D341Med (cell line): ENCODE results near the gene WSB1.
A peak's percentile ranks its signal among the peaks of the same experiment; 100 is the strongest.
"Not testable (repeated sequence)": the region's sequence is repeated elsewhere in the genome, so short reads cannot be mapped to it uniquely, and the experiment has no call there.

Experiments
- DNase-seq: peaks from one replicate; pipeline ENCODE4 v3.0.0; 2012; ENCODE audit warnings: low spot score

WSB1 gene

DNA sequence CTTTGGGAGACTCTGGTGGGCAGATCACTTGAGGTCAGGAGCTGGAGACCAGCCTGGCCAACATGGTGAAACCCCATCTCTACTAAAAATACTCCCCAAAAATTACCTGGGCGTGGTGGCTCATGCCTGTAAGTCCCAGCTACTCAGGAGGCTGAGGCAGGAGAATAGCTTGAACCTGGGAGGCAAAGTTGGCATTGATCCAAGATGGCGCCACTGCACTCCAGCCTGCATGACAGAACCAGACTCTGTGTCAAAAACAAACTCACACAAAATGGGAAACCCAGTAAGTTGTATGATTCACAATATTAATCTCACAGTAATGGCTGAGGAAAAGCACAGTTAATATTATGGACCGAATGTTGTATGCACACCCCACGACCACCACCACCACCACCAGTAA is 24.3 kb downstream of the WSB1 start:
- no peak for DNase-seq

DNA sequence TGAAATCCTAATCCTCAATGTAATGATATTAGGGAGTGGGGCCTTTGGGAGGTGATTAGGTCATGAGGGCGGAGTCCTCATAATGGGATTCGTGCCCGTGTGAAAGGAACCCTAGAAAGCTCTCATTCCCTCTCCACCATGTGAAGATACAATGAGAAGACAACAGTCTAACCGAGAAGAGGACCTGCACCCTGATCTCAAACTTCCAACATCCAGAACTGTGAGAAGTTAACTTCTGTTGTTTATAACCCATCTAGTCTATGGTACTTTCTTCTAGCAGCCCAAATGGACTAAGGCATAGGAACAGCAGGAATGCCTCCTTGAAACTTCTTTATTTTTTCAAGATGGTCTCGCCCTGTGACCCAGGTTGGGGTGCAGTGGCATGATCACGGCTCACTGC is 24.7 kb downstream of the WSB1 start:
- DNase-seq: no peak

DNA sequence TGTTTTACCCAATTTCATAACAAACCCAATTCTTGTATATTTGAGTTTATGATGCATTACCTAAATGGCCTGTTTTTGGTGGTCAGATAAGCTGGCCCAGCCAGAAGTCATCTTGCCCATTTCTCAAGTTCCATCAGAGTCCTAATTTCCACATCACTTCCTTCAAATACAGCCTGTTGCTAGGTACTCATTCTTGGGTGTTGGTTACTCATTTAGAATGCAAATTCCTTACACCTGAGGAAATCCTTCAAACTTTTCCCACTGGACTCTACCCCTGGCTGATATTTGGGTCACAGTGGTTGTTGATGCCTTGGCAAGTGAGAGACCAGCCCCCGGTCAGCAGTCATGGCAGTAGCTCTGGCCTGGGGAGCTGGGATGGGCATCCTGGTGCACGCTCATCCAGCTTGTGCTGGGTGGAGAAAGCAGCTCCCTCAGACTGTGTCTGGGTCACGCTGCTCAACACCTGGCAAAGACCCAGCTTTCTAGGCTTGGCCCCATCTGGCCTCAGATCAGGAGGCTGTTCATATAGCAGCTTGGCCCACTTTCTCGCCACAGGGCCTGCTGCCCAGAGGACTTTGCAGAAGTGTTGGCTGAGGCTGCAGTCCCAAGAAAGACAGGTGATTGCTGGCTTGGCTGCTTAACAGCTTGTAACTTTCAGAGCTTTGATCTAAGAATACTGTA is 25.8 kb downstream of the WSB1 start:
- peak; percentile 83 for DNase-seq

DNA sequence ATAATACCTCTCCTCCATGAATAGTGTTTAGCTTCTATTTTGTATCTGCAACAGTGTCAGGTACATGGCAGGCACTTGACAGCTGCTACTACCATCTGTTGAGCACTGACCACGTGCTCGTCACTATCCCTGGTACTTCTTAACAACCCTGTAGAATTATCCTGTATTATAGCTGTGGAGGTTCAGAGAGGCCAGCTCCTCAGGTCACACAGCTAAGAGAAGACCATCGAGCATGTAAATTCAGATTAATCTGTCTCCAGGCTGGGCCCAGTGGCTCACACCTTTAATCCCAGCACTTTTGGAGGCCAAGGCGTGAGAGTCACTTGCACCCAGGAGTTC is 26.3 kb downstream of the WSB1 start:
- peak; percentile 58 for DNase-seq

DNA sequence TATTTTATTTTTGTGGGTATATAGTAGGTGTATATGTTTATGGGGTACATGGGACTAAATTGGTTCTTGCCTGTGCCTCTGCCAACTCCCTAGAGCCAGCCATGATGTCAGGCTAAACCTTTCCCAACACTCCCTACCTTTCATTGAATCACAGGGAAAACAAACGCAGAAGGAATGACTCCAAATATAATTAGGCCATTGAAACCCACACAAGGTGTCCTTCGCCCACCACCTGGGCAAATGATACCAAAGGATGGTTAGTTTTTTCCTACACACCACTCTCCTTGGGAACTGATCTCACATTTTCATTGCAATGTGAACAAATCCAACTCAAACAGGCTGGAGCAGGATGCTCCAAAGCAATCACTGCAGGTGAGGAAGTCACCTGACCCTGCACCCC is 27.5 kb downstream of the WSB1 start:
- no peak for DNase-seq

- no peak for DNase-seq
These were observed 28.1 kb downstream of the WSB1 start for GRCh38 chr17:27322026-27322425.

GRCh38 chr17:27322690-27323508 is 29.0 kb downstream of the WSB1 start:
- DNase-seq: no peak

DNA sequence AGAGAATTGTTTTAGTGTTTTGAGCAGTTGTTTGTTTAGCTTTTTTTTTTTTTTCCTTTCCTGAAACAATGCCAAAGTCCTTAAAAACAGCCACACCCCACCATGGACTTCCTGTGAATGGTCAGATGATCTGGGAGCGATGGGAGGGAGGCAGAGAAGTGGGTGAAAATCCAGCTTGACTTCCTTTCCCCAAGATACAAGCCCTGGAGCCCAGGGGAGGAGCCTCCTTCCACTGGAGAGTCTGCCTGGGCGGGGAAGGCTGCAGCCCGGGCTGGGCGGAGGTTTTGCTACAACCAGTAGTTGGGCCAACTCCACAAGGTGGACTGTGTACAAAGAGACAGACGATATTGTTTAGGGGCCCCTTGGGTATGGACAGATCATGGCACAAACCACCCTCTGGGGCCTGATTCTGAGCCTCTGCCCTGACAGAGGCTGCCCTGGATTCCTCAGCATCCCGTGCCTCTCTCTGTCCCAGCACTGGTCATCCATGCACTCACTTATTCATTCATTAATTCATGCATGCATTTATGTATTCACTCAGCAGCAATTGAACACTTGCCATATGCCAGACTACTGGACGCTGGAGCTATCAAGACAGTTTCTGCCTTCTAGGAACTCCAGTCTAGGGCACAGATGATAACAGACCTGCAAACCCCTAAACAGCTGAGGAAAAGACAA is 29.8 kb downstream of the WSB1 start:
- DNase-seq: no peak

- no peak for DNase-seq
These were observed 30.9 kb downstream of the WSB1 start for GRCh38 chr17:27324771-27325339.

- no peak for DNase-seq
These were observed 32.1 kb downstream of the WSB1 start for GRCh38 chr17:27326051-27326450.

- DNase-seq: no peak
These were observed 32.7 kb downstream of the WSB1 start for GRCh38 chr17:27326585-27326984.

DNA sequence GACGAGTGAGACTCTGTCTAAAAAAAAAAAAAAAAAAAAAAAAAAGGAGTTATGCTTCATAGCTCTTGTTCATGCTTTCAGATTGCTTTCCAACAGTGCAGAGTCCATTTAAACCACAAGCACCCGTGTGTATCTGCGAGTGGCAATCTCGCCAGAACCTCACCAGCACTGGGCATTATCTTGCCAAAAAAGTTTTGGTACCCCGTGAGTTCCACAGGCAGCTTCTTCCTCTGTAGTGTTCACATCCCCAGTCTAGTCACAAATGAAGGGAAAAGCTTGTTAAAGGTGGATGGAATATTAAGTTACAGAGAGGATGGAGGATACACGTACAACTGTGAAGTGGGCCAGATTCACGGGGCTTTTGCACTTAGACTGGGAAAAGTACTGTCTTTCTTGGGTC is 33.5 kb downstream of the WSB1 start:
- no peak for DNase-seq

- no peak for DNase-seq
These were observed 34.0 kb downstream of the WSB1 start for GRCh38 chr17:27327871-27328270.

- not testable (repeated sequence) for DNase-seq
These were observed 34.8 kb downstream of the WSB1 start for GRCh38 chr17:27328686-27329085.

GRCh38 chr17:27329146-27329805 is 35.4 kb downstream of the WSB1 start:
- no peak for DNase-seq

GRCh38 chr17:27332047-27332393 is 38.1 kb downstream of the WSB1 start:
- no peak for DNase-seq

DNA sequence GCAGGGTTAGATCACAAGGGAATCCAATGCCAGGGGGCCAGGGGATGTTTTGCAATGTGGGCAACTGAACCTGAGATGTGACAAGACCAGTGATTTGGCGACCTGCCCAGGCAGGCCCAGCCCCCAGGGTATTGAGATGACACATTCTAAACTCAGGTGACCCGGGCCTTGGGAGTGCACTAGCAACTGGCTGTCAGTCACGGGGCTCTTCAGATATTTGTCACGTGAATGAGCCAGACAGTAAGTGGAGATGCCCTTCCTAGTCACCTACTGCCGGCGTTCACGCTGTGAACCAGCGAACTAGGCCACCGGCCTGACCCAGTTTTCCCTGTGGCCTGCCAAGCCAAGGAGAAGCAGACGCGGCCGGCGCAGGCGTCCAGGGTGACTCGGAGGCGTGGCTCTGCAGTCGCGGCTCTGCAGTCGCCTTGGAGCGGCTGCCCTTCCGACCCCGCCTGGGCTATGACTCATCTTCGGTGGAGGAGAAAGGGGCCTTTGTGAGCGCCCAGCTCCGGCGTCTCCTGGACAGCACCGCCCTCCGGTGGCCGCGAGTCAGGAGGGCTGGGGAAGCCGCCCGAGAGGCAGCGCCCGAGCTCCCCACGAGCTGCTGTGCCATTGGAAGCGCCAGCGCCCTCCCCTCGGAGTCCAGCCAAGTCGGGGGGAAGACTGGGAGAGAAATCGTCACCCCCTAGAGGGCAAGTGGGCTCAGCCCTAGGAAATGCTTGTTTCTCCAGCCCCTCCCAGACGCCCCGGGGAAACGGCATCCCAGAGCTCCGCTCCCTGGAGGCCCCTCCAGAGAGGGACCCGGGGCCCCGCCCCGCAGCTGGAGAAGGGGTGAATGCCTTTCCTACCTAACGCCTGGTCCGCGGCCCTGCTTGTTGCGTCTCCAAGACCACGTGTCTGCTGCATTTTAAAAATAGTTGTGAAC is 38.8 kb downstream of the WSB1 start:
- peak; percentile 98 for DNase-seq

DNA sequence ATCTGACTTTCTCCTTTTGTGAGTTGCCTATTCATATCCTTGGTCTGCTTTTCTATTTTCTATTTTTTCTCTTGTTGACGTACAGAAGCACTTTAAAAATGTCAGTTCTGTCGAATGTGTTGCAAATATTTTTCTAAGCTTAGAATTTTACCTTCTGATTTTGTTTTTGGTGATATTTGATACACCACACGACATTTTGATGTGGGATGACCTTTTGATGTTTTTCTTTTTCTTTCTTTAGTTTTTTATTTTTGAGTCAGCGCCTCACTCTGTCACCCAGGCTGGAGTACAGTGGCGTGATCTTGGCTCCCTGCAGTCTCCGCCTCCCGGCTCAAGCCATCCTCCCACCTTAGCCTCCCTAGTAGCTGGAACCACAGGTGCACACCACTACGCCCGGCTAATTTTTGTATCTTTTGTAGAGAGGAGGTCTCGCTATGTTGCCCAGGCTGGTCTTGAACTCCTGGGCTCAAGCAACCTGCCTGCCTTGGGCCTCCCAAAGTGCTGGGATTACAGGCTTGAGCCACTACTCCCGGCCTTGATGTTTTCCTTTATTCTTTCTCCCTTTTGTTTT is 39.6 kb downstream of the WSB1 start:
- no peak for DNase-seq

DNA sequence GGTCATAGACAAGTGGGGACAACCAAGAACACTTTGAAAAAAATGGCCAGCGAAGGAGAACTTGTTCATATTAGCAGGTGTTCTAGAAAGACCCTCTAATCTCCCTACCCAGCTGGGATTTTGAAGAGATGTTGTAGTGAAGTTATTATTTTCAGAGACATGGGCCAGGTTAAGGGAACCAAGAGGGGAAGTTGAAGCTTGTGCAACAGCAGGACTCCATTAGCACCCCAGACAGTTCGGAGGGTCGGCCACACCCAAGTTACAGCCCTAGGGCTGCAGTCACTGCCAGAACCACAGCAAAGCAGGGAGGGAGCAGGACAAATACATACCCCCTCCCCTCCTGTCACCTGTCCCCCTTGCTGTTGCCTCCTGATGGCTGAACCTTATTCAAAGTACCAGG is 42.3 kb downstream of the WSB1 start:
- no peak for DNase-seq

GRCh38 chr17:27338536-27338985 is 44.6 kb downstream of the WSB1 start:
- DNase-seq: no peak
